ENCODE measurements around the gene PLAAT5. TPM values are rescaled to one million over a fixed set of nuclear protein-coding genes. Genes with fewer than 3 reads are reported as not detected.

PLAAT5 gene
- total RNA-seq, 2 donors from 2014 or later, result 0.40 TPM; not detected in 1

DNA sequence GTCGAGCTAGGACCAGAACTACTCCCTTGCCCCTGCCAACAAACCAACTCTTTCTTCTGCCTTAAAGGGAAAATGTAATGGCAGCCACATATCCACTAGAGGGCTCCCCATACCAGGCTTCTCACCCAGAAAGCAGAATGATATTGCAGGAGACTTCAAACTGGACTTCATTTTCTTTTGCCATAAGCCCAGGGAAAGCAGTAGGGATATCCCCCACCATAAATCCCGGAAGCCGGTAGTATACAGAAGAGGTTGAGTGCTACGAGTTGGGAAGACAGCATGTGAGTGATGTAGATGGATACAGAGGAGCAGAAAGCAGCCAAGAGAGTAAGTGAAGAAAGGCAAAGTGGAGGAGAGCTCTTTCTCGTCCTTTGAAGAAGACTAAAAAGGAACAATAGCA is 12.1 kb downstream of the PLAAT5 start:
- Histone ChIP-seq H3K27ac (no peak overlapping the region), H3K4me1 (no peaks in the 10 kb centered on the region), H3K36me3 (no peaks in the 10 kb centered on the region), H3K9me3 (no peaks in the 10 kb centered on the region), H3K27me3 (no peaks in the 10 kb centered on the region), H3K4me3 (no peak overlapping the region), H3K9ac (ENCODE audit: low read depth in 2 of 2, low read length in 2 of 2) (no peak overlapping the region)
- TF ChIP-seq, protein P1, sequence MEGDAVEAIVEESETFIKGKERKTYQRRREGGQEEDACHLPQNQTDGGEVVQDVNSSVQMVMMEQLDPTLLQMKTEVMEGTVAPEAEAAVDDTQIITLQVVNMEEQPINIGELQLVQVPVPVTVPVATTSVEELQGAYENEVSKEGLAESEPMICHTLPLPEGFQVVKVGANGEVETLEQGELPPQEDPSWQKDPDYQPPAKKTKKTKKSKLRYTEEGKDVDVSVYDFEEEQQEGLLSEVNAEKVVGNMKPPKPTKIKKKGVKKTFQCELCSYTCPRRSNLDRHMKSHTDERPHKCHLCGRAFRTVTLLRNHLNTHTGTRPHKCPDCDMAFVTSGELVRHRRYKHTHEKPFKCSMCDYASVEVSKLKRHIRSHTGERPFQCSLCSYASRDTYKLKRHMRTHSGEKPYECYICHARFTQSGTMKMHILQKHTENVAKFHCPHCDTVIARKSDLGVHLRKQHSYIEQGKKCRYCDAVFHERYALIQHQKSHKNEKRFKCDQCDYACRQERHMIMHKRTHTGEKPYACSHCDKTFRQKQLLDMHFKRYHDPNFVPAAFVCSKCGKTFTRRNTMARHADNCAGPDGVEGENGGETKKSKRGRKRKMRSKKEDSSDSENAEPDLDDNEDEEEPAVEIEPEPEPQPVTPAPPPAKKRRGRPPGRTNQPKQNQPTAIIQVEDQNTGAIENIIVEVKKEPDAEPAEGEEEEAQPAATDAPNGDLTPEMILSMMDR (IDR thresholded peaks at IDR 0.05), result peak; percentile 93
- DNase-seq, result peak; percentile 64
- intact Hi-C loops (cut with DNase I), result loop anchor here (2.0 to 5.0 kb wide), 2 partner anchors 156 to 258 kb away; no protein-coding TSS in a partner anchor

DNA sequence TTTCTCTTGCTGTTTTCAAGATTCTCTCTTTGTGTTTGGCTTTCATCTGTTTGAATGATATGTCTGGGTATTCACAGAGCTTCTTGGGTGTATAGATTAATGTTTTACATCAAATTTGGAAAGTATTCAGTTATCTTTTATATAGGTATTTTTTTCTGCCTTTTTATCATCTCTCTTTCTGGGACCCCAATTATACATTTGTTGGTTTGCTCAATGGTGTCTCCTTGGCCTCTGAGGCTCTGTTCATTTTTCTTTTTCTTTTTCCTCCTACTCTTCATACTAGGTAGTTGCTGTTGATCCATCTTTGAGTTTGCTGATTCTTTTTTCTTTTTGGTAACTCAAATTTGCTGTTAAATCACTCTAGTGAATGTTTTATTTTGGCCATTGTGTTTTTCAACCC is 14.3 kb downstream of the PLAAT5 start:
- no peaks in the 10 kb centered on the region for H3K4me1 ChIP-seq
- no peaks in the 10 kb centered on the region for H3K9me3 ChIP-seq
- H3K27ac ChIP-seq, result no peak overlapping the region
- intact Hi-C loops (cut with DNase I), result loop anchor here (5.0 kb wide), 1 partner anchor 261 kb away; no protein-coding TSS in a partner anchor
- no peak overlapping the region for H3K4me3 ChIP-seq
- DNase-seq, result no peak
- TF ChIP-seq, protein P1 (IDR thresholded peaks at IDR 0.05), result no peak
- no peak overlapping the region for H3K9ac ChIP-seq (ENCODE audit: low read depth in 2 of 2, low read length in 2 of 2)
- no peaks in the 10 kb centered on the region for H3K27me3 ChIP-seq
- H3K36me3 ChIP-seq, result no peaks in the 10 kb centered on the region

DNA sequence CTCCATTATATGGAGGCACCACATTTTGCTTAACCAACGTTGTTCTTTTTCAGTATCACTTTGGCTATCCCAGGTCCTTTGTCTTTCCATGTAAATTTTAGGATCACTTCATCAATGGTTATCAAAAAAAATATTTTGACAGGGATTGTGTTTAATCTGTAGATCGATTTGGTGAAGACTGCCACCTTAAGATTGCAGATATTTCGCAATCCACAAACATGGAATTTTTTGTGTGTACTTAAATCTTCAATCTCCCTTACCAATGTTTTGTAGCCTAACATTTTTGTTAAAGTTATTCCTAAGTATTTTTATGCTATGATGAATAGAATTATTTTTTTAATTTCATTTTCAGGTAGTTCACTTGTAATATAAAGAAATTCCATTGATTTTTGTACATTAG is 18.6 kb downstream of the PLAAT5 start:
- H3K4me1 ChIP-seq, result no peaks in the 10 kb centered on the region
- no peak overlapping the region for H3K27ac ChIP-seq
- intact Hi-C loops (cut with DNase I), result no loop called here
- H3K9me3 ChIP-seq, result no peaks in the 10 kb centered on the region
- no peak overlapping the region for H3K9ac ChIP-seq (ENCODE audit: low read depth in 2 of 2, low read length in 2 of 2)
- no peak overlapping the region for H3K4me3 ChIP-seq
- no peaks in the 10 kb centered on the region for H3K27me3 ChIP-seq
- TF ChIP-seq, protein P1 (IDR thresholded peaks at IDR 0.05), result no peak
- H3K36me3 ChIP-seq, result no peaks in the 10 kb centered on the region
- DNase-seq, result no peak

DNA sequence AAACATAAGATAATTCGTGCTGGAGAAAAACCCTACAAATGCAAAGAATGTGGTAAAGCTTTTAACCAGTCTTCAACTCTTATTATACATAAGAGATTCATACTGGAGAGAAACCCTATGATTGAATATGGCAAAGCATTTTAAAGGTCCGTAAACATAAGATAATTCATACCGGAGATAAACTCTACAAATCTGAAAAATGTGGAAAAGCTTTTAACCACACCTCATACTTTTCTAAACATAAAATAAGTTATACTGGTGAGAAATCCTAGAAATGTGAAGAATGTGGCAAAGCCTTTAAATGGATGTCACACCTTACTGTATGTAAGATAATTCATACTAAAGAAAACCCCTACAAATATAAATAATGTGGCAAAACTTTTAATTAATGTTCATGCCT is 20.7 kb downstream of the PLAAT5 start:
- H3K27me3 ChIP-seq, result no peaks in the 10 kb centered on the region
- no peaks in the 10 kb centered on the region for H3K4me1 ChIP-seq
- H3K9ac ChIP-seq (ENCODE audit: low read depth in 2 of 2, low read length in 2 of 2), result no peak overlapping the region
- H3K4me3 ChIP-seq, result no peak overlapping the region
- H3K27ac ChIP-seq, result no peak overlapping the region
- TF ChIP-seq, protein P1 (IDR thresholded peaks at IDR 0.05), result no peak
- H3K9me3 ChIP-seq, result no peaks in the 10 kb centered on the region
- intact Hi-C loops (cut with DNase I), result no loop called here
- no peak for DNase-seq
- H3K36me3 ChIP-seq, result no peaks in the 10 kb centered on the region

DNA sequence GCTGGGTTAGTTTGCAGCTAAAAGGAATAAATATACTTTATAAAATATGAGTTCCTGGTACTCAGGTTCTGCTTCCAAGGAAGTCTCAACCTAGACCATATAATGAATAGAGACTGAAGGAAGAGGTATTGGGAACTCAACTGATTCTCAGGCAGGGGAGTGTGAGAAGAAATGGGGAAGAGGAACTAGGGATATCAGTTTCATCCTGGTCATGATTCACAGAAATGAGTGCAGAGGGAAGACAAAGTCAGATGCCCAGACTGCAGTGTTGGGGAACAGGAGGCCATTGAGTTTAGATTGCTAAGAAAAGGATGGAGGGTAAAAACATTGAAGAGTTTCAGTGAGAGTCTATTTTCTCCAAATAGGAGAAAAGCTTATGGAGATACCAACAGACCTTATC is 28.8 kb downstream of the PLAAT5 start:
- intact Hi-C loops (cut with DNase I), result no loop called here
- no peaks in the 10 kb centered on the region for H3K36me3 ChIP-seq
- H3K9ac ChIP-seq (ENCODE audit: low read depth in 2 of 2, low read length in 2 of 2), result no peak overlapping the region
- no peaks in the 10 kb centered on the region for H3K4me1 ChIP-seq
- TF ChIP-seq, protein P1 (IDR thresholded peaks at IDR 0.05), result no peak
- H3K4me3 ChIP-seq, result no peak overlapping the region
- H3K27me3 ChIP-seq, result no peaks in the 10 kb centered on the region
- no peaks in the 10 kb centered on the region for H3K9me3 ChIP-seq
- no peak for DNase-seq
- no peak overlapping the region for H3K27ac ChIP-seq

Measured in colonic mucosa (tissue), 4 donors.